ENCODE data around the gene GMNN. TPM values are rescaled to one million over a fixed set of nuclear protein-coding genes. Genes with fewer than 3 reads are reported as not detected.

GMNN gene
- polyA plus RNA-seq, 1 donor from 2014 or later: 13.8 TPM

GRCh38 chr6:24809728-24810127 is 35.0 kb downstream of the GMNN start:
- Histone ChIP-seq H3F3A (ENCODE audit: insufficient read depth, low read length, poor library complexity, severe bottlenecking) (no peaks in the 10 kb centered on the region), H3K9me3 (ENCODE audit: low read length) (no peaks in the 10 kb centered on the region), H3K36me3 (ENCODE audit: insufficient read depth, low read length) (no peaks in the 10 kb centered on the region), H3K27ac (ENCODE audit: low read length) (no peak overlapping the region), H4K20me1 (ENCODE audit: insufficient read depth) (no peaks in the 10 kb centered on the region), H2AFZ (ENCODE audit: low read depth, low read length) (no peak overlapping the region), H3K9ac (ENCODE audit: low read length) (no peak overlapping the region), H3K27me3 (ENCODE audit: insufficient read depth, low read depth, low read length) (no peaks in the 10 kb centered on the region), H3K4me2 (ENCODE audit: low read length) (no peak overlapping the region), H3K79me2 (replicated peaks; ENCODE audit: insufficient read depth, low read length) (no peaks in the 10 kb centered on the region), H3K4me3 (ENCODE audit: low read length) (no peak overlapping the region), H3K9me2 (ENCODE audit: insufficient read depth, low read length) (no peaks in the 10 kb centered on the region)
- TF ChIP-seq, protein P1, sequence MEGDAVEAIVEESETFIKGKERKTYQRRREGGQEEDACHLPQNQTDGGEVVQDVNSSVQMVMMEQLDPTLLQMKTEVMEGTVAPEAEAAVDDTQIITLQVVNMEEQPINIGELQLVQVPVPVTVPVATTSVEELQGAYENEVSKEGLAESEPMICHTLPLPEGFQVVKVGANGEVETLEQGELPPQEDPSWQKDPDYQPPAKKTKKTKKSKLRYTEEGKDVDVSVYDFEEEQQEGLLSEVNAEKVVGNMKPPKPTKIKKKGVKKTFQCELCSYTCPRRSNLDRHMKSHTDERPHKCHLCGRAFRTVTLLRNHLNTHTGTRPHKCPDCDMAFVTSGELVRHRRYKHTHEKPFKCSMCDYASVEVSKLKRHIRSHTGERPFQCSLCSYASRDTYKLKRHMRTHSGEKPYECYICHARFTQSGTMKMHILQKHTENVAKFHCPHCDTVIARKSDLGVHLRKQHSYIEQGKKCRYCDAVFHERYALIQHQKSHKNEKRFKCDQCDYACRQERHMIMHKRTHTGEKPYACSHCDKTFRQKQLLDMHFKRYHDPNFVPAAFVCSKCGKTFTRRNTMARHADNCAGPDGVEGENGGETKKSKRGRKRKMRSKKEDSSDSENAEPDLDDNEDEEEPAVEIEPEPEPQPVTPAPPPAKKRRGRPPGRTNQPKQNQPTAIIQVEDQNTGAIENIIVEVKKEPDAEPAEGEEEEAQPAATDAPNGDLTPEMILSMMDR (IDR thresholded peaks at IDR 0.05; ENCODE audit: poor library complexity, severe bottlenecking): no peak
- TF ChIP-seq POLR2AphosphoS5 (IDR thresholded peaks at IDR 0.05) (no peak), SMC3 (conservative IDR thresholded peaks at IDR 0.05; ENCODE audit: poor library complexity) (no peak), MXI1 (conservative IDR thresholded peaks at IDR 0.05; ENCODE audit: poor library complexity, severe bottlenecking) (no peak), RAD21 (conservative IDR thresholded peaks at IDR 0.05) (no peak), EP300 (conservative IDR thresholded peaks at IDR 0.05; ENCODE audit: poor library complexity, severe bottlenecking) (no peak), TAF1 (IDR thresholded peaks at IDR 0.05; ENCODE audit: low read depth) (no peak)
- TF ChIP-seq, protein P2, sequence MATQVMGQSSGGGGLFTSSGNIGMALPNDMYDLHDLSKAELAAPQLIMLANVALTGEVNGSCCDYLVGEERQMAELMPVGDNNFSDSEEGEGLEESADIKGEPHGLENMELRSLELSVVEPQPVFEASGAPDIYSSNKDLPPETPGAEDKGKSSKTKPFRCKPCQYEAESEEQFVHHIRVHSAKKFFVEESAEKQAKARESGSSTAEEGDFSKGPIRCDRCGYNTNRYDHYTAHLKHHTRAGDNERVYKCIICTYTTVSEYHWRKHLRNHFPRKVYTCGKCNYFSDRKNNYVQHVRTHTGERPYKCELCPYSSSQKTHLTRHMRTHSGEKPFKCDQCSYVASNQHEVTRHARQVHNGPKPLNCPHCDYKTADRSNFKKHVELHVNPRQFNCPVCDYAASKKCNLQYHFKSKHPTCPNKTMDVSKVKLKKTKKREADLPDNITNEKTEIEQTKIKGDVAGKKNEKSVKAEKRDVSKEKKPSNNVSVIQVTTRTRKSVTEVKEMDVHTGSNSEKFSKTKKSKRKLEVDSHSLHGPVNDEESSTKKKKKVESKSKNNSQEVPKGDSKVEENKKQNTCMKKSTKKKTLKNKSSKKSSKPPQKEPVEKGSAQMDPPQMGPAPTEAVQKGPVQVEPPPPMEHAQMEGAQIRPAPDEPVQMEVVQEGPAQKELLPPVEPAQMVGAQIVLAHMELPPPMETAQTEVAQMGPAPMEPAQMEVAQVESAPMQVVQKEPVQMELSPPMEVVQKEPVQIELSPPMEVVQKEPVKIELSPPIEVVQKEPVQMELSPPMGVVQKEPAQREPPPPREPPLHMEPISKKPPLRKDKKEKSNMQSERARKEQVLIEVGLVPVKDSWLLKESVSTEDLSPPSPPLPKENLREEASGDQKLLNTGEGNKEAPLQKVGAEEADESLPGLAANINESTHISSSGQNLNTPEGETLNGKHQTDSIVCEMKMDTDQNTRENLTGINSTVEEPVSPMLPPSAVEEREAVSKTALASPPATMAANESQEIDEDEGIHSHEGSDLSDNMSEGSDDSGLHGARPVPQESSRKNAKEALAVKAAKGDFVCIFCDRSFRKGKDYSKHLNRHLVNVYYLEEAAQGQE (IDR thresholded peaks at IDR 0.05; ENCODE audit: borderline replicate concordance): no peak

DNA sequence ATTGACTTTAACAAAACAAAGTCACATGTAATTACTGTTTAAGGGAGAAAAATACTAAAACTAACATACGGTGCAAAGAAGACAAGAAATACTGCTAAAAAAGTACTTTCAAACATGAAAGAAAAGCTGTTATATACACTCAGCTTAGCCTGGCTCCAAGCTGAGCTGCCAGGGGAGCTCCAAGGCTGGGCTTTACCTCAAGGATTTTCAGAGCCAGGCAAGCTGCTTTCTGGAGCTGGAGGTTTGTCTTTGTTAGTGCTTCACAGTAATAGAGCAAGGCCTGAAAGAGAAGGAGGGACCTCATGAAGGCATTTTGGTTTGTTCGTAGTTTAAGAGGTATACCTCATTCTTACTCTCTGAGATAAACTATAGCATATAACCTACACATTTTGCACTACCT is 43.6 kb downstream of the GMNN start:
- Histone ChIP-seq H3K4me3 (ENCODE audit: low read length) (no peak overlapping the region), H3K4me2 (ENCODE audit: low read length) (no peak overlapping the region), H3K27me3 (ENCODE audit: insufficient read depth, low read depth, low read length) (no peaks in the 10 kb centered on the region), H3K9me2 (ENCODE audit: insufficient read depth, low read length) (no peaks in the 10 kb centered on the region), H3K79me2 (replicated peaks; ENCODE audit: insufficient read depth, low read length) (no peaks in the 10 kb centered on the region), H2AFZ (ENCODE audit: low read depth, low read length) (no peak overlapping the region), H3K9me3 (ENCODE audit: low read length) (no peaks in the 10 kb centered on the region), H3K9ac (ENCODE audit: low read length) (no peak overlapping the region), H3F3A (ENCODE audit: insufficient read depth, low read length, poor library complexity, severe bottlenecking) (no peaks in the 10 kb centered on the region), H4K20me1 (ENCODE audit: insufficient read depth) (no peaks in the 10 kb centered on the region), H3K36me3 (ENCODE audit: insufficient read depth, low read length) (peaks cover 8% of the 10 kb centered on the region), H3K27ac (ENCODE audit: low read length) (no peak overlapping the region)
- TF ChIP-seq TAF1 (IDR thresholded peaks at IDR 0.05; ENCODE audit: low read depth) (no peak), SMC3 (conservative IDR thresholded peaks at IDR 0.05; ENCODE audit: poor library complexity) (no peak), RAD21 (conservative IDR thresholded peaks at IDR 0.05) (no peak), EP300 (conservative IDR thresholded peaks at IDR 0.05; ENCODE audit: poor library complexity, severe bottlenecking) (no peak), EZH2 (IDR thresholded peaks at IDR 0.05; ENCODE audit: borderline replicate concordance, insufficient read depth, low read length, poor library complexity, severe bottlenecking) (no peak), POLR2AphosphoS5 (IDR thresholded peaks at IDR 0.05) (no peak), MXI1 (conservative IDR thresholded peaks at IDR 0.05; ENCODE audit: poor library complexity, severe bottlenecking) (no peak)
- TF ChIP-seq, protein P1 (IDR thresholded peaks at IDR 0.05; ENCODE audit: poor library complexity, severe bottlenecking): no peak
- TF ChIP-seq, protein P2 (IDR thresholded peaks at IDR 0.05; ENCODE audit: borderline replicate concordance): no peak

Data from neural cell (in vitro differentiated cells).